H1 (cell line): ENCODE data around the gene MLC1. TPM values are rescaled to one million over a fixed set of nuclear protein-coding genes. Genes with fewer than 3 reads are reported as not detected.
A peak's percentile ranks its signal among the peaks of the same experiment; 100 is the strongest.

Source experiments
- CTCF ChIA-PET: fragments of 300-600 bp; sonication (Branson Sonifier 250); formaldehyde crosslinking; loops from one replicate; lab custom pipeline; 2021; ENCODE audit not compliant: partially characterized antibody; lab: Charles Lee
- POLR2A ChIA-PET: fragments of 300-600 bp; sonication (Branson Sonifier 250); formaldehyde crosslinking; loops from one replicate; lab custom pipeline; 2021; ENCODE audit warnings: inconsistent platforms; ENCODE audit not compliant: partially characterized antibody; lab: Charles Lee
- DNase-seq, 2 experiments: peaks; one replicate each; pipeline versions ENCODE4 v3.0.0 to v3.0.0-alpha.2; 2010 to 2022; ENCODE audit warnings: low spot score in 2 of 2, low read depth in 1 of 2, mixed read lengths in 1 of 2
- FAIRE-seq: peaks from 2 replicates; lab custom pipeline; 2011; peaks lifted over from hg19 to GRCh38; lab: Jason Lieb, UNC
- H2AFZ ChIP-seq: 2 replicates; pipeline ENCODE4 v1.8.1; 2012; ENCODE audit warnings: low read length, inconsistent platforms
- H2AK5ac ChIP-seq: 2 replicates; pipeline ENCODE4 v1.6.1; 2013; ENCODE audit warnings: low read depth, low read length
- H2BK120ac ChIP-seq: replicated peaks from 2 replicates; pipeline ENCODE3; 2013; ENCODE audit warnings: low read depth, low read length, inconsistent platforms
- H2BK12ac ChIP-seq: 2 replicates; pipeline ENCODE4 v1.6.1; 2013; ENCODE audit warnings: low read depth, low read length
- H2BK15ac ChIP-seq: 2 replicates; pipeline ENCODE4 v1.6.1; 2013; ENCODE audit warnings: low read length
- H2BK20ac ChIP-seq: 2 replicates; pipeline ENCODE4 v1.6.1; 2013; ENCODE audit warnings: low read length
- H2BK5ac ChIP-seq: 2 replicates; pipeline ENCODE4 v1.6.1; 2013; ENCODE audit warnings: low read depth, low read length
- H3K14ac ChIP-seq: 2 replicates; pipeline ENCODE4 v1.6.1; 2013; ENCODE audit warnings: inconsistent platforms; ENCODE audit not compliant: insufficient read length
- H3K18ac ChIP-seq: 2 replicates; pipeline ENCODE4 v1.6.1; 2013; ENCODE audit warnings: low read length; ENCODE audit errors: extremely low read depth
- H3K23ac ChIP-seq: 2 replicates; pipeline ENCODE4 v1.6.1; 2013; ENCODE audit warnings: inconsistent platforms; ENCODE audit not compliant: insufficient read length
- H3K23me2 ChIP-seq: 2 replicates; pipeline ENCODE4 v1.6.1; 2013; ENCODE audit warnings: low read depth, low read length
- H3K27ac ChIP-seq: 2 replicates; pipeline ENCODE4 v1.6.1; 2011; ENCODE audit warnings: low read depth, low read length, inconsistent platforms
- H3K27me3 ChIP-seq, 4 experiments: replicated peaks in 1 of 4; 1 replicate in 1 of 4; 2 replicates in 3 of 4; pipeline versions ENCODE4 v1.6.1 to v1.8.1; 2011 to 2013; ENCODE audit warnings: low read length in 3 of 4, mild to moderate bottlenecking in 3 of 4, inconsistent platforms in 2 of 4, mixed read lengths in 2 of 4, moderate library complexity in 1 of 4; ENCODE audit not compliant: control insufficient read depth in 3 of 4, insufficient read depth in 3 of 4; ENCODE audit errors: extremely low read depth in 1 of 4
- H3K36me3 ChIP-seq, 4 experiments: 2 replicates each; pipeline versions ENCODE4 v1.6.1 to v1.8.1; 2011 to 2013; ENCODE audit warnings: mild to moderate bottlenecking in 4 of 4, low read length in 3 of 4, moderate library complexity in 2 of 4, control low read depth in 1 of 4, inconsistent platforms in 1 of 4; ENCODE audit not compliant: insufficient read depth in 4 of 4, control insufficient read depth in 2 of 4
- H3K4ac ChIP-seq: replicated peaks from 2 replicates; pipeline ENCODE3; 2013; ENCODE audit warnings: low read length, low read depth, mixed read lengths, inconsistent platforms; ENCODE audit not compliant: insufficient read length
- H3K4me1 ChIP-seq, 4 experiments: replicated peaks in 1 of 4; 1 replicate in 1 of 4; 2 replicates in 3 of 4; pipeline versions ENCODE4 v1.6.1 to v1.8.1; 2011 to 2013; ENCODE audit warnings: low read length in 3 of 4, inconsistent platforms in 2 of 4, mixed read lengths in 1 of 4; ENCODE audit not compliant: insufficient read depth in 4 of 4, control insufficient read depth in 3 of 4
- H3K4me2 ChIP-seq, 2 experiments: 2 replicates each; pipeline versions ENCODE4 v1.6.1 to v1.8.1; 2011 to 2013; ENCODE audit warnings: low read depth in 2 of 2, low read length in 2 of 2, control low read depth in 1 of 2, inconsistent platforms in 1 of 2, mild to moderate bottlenecking in 1 of 2; ENCODE audit not compliant: insufficient read depth in 1 of 2
- H3K4me3 ChIP-seq, 4 experiments: fragments of 200-600, 300-600 bp in 1 of 4; sonication (generic), shearing (Covaris generic), sonication (Bioruptor Twin) in 1 of 4; 2 replicates each; pipeline versions ENCODE4 v1.5.1 to v1.8.1; 2011 to 2016; ENCODE audit warnings: low read length in 4 of 4, low read depth in 3 of 4, control low read depth in 2 of 4, inconsistent platforms in 2 of 4, mild to moderate bottlenecking in 2 of 4, mixed read lengths in 1 of 4, moderate library complexity in 1 of 4; ENCODE audit not compliant: insufficient read depth in 2 of 4; ENCODE audit errors: extremely low read depth in 1 of 4
- H3K56ac ChIP-seq: replicated peaks from 2 replicates; pipeline ENCODE3; 2013; ENCODE audit warnings: low read depth, mild to moderate bottlenecking, mixed read lengths, low read length, inconsistent platforms; ENCODE audit not compliant: insufficient read length
- H3K79me1 ChIP-seq: 2 replicates; pipeline ENCODE4 v1.6.1; 2013; ENCODE audit warnings: low read depth, low read length, control low read depth
- H3K79me2 ChIP-seq, 2 experiments: 2 replicates each; pipeline versions ENCODE4 v1.6.1 to v1.8.1; 2012 to 2013; ENCODE audit warnings: low read length in 2 of 2, mild to moderate bottlenecking in 2 of 2, inconsistent platforms in 1 of 2; ENCODE audit not compliant: insufficient read depth in 2 of 2, control insufficient read depth in 1 of 2
- H3K9ac ChIP-seq, 4 experiments: replicated peaks in 1 of 4; 1 replicate in 1 of 4; 2 replicates in 3 of 4; pipeline versions ENCODE4 v1.6.1 to v1.8.1; 2011 to 2013; ENCODE audit warnings: low read depth in 3 of 4, low read length in 3 of 4, control low read depth in 2 of 4, mild to moderate bottlenecking in 2 of 4, moderate library complexity in 2 of 4, inconsistent platforms in 1 of 4; ENCODE audit errors: extremely low read depth in 1 of 4
- H3K9me3 ChIP-seq, 2 experiments: 2 replicates each; pipeline versions ENCODE4 v1.6.1 to v1.8.1; 2012 to 2013; ENCODE audit warnings: mild to moderate bottlenecking in 2 of 2, moderate library complexity in 2 of 2, control low read depth in 1 of 2, inconsistent platforms in 1 of 2, low read depth in 1 of 2, low read length in 1 of 2, mixed read lengths in 1 of 2; ENCODE audit not compliant: insufficient read depth in 2 of 2
- H4K20me1 ChIP-seq, 2 experiments: replicated peaks in 1 of 2; 2 replicates each; pipeline versions ENCODE3 to v1.8.1; 2011 to 2013; ENCODE audit warnings: inconsistent platforms in 2 of 2, low read length in 2 of 2, mild to moderate bottlenecking in 1 of 2; ENCODE audit not compliant: insufficient read depth in 2 of 2, control insufficient read depth in 1 of 2
- H4K5ac ChIP-seq: 2 replicates; pipeline ENCODE4 v1.6.1; 2013; ENCODE audit warnings: low read length, low read depth, mixed read lengths, inconsistent platforms; ENCODE audit not compliant: insufficient read length
- H4K8ac ChIP-seq: 2 replicates; pipeline ENCODE4 v1.8.0; 2013; ENCODE audit warnings: mild to moderate bottlenecking, moderate library complexity, low read length, inconsistent platforms; ENCODE audit not compliant: insufficient read depth; ENCODE audit errors: extremely low read depth
- H4K91ac ChIP-seq: replicated peaks from 2 replicates; pipeline ENCODE3; 2013; ENCODE audit warnings: low read length, mixed read lengths, inconsistent platforms; ENCODE audit not compliant: insufficient read length
- HDAC6 ChIP-seq: IDR thresholded peaks from one replicate; pipeline ENCODE4 v1.7.1; 2012; ENCODE audit warnings: low read depth, mild to moderate bottlenecking, inconsistent platforms, low read length, moderate library complexity
- POLR2AphosphoS5 ChIP-seq: IDR thresholded peaks from 2 replicates; pipeline ENCODE4 v1.6.1; 2011; ENCODE audit warnings: low read depth, low read length
- RAD21 ChIP-seq, 2 experiments: IDR thresholded peaks in 1 of 2; conservative IDR thresholded peaks in 1 of 2; 2 replicates each; pipeline ENCODE4 v1.6.1; 2011; ENCODE audit warnings: low read depth in 2 of 2, low read length in 2 of 2, improper control_type of control experiment in 1 of 2, inconsistent platforms in 1 of 2, mild to moderate bottlenecking in 1 of 2, moderate library complexity in 1 of 2
- ZNF274 ChIP-seq: IDR thresholded peaks from 2 replicates; pipeline ENCODE4 v1.7.0; 2012; ENCODE audit warnings: low read length, borderline replicate concordance; ENCODE audit errors: extremely low read depth
- WGBS, 2 experiments: shearing (Covaris generic) in 1 of 2; methylation state at CpG; one replicate each; pipeline versions ENCODE4 v1.1.6 to v1.1.7; 2013 to 2015; ENCODE audit warnings: low lambda C conversion rate in 2 of 2, mixed read lengths in 2 of 2, inconsistent platforms in 1 of 2, low coverage in 1 of 2, missing lambda C conversion rate in 1 of 2; ENCODE audit not compliant: insufficient replicate concordance in 2 of 2, insufficient coverage in 1 of 2, insufficient read length in 1 of 2; ENCODE audit errors: extremely low coverage in 1 of 2, missing lambda C conversion rate in 1 of 2; 5-methylcytosine and 5-hydroxymethylcytosine counted together
- polyA plus RNA-seq, 7 experiments: library from polyadenylated mRNA; depleted of rRNA in 3 of 7; stranded (reverse) in 5 of 7; unstranded in 2 of 7; fragments of >200 nt in 5 of 7; fragments of 200-250 nt in 2 of 7; gene quantifications; 1 replicate in 5 of 7; 2 replicates in 1 of 7; 4 replicates in 1 of 7; pipeline versions ENCODE4 v1.2.1 to v1.2.3, GENCODE V29; 2011 to 2013; ENCODE audit warnings: missing spikeins in 2 of 7, mixed read lengths in 2 of 7
- total RNA-seq: library from RNA; stranded (reverse); fragmentation: NEBNext Ultra II Directional; extraction: Animal tissue kit (Norgen Biotek cat#: 25700); gene quantifications from 2 replicates; pipeline ENCODE4 v1.2.1, GENCODE V29; 2021
- TF ChIP-seq, protein P1 (sequence below), 3 experiments: IDR thresholded peaks; 1 replicate in 2 of 3; 2 replicates in 1 of 3; pipeline versions ENCODE4 v1.5.1 to v1.6.1; 2011; ENCODE audit warnings: low read length in 3 of 3, mild to moderate bottlenecking in 3 of 3, inconsistent platforms in 2 of 3, low read depth in 1 of 3, moderate library complexity in 1 of 3; ENCODE audit not compliant: insufficient read depth in 1 of 3; ENCODE audit errors: control extremely low read depth in 1 of 3

Gene MLC1
- total and polyA plus RNA-seq, 2 of the 8 experiments (the other 6 are each of a cell fraction or from before 2014, with no cell fraction given) = 0.20 TPM; not detected in 1

DNA sequence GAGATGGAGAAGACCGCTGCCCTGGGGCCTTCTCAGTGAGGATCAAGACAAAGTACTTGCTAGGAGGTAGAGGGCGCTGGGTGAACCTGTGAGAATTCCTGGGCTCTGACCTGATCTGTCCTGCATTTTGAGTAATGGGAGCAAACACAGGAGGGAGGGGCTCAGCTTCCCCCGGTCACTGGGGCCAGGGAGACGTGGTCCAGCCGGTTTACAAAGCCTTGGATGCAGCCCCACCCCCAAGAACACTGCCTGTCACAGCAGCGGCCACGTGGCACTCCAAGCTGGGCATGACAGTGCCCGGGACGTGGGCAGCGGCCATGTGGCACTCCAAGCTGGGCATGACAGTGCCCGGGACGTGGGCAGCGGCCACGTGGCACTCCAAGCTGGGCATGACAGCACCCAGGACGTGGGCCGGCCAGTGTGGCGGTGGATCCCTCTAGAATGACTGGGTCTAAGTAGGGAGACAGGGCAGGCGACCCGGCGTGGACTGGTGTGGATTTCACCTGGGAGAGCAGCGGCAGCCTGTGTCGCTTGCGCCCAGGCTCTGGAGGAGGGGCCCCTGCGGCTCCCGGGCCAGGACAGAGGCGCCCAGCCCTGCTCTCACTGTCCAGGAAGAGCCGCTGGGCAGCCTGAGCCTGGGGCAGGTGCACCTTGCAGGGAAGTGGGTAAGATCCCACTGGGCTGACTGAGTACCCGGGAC, 24.6 kb downstream of the MLC1 start:
- DNase-seq (no peak), FAIRE-seq (no peak)
- H3K4me1 ChIP-seq = peaks cover 0 to 11% (median 2%) of the 10 kb centered on the region in 4 experiments; a peak in 4 of 7 replicates
- H4K8ac ChIP-seq = no peak overlapping the region; the same call in 1 of the 2 replicates
- peak overlapping the region in 1 of 2 experiments; percentile 13; a peak in 2 of 4 replicates for H3K4me2 ChIP-seq
- no peak overlapping the region for H2BK5ac ChIP-seq
- no peak overlapping the region for H3K23ac ChIP-seq
- H2BK20ac ChIP-seq = no peak overlapping the region
- H3K4ac ChIP-seq = no peak overlapping the region
- no peak overlapping the region; a peak in 1 of 7 replicates for H3K9ac ChIP-seq
- no peaks in the 10 kb centered on the region for H3K79me2 ChIP-seq
- H3K9me3 ChIP-seq = no peaks in the 10 kb centered on the region
- H2BK120ac ChIP-seq = no peak overlapping the region
- no peak overlapping the region for H3K4me3 ChIP-seq
- peaks cover 15% of the 10 kb centered on the region; the same call in 1 of the 2 replicates for H3K23me2 ChIP-seq
- H3K27me3 ChIP-seq = peaks cover 8 to 20% (median 11%) of the 10 kb centered on the region in 4 experiments
- ChIA-PET POLR2A (no interaction called here), CTCF (interaction anchor here (0.5 to 2.9 kb wide), 13 partner anchors 8 to 435 kb away, joined by 3 to 10 read pairs (median 4); no protein-coding TSS in a partner anchor)
- H3K56ac ChIP-seq = no peak overlapping the region
- H3K27ac ChIP-seq = no peak overlapping the region
- H3K14ac ChIP-seq = no peak overlapping the region
- no peak overlapping the region for H2AFZ ChIP-seq
- H2AK5ac ChIP-seq = no peak overlapping the region
- peak in 1 of 2 experiments; percentile 35; a peak in 2 of 4 replicates for TF ChIP-seq RAD21 (IDR thresholded peaks at IDR 0.05 in 1 of 2, conservative IDR thresholded peaks at IDR 0.05 in 1 of 2; ENCODE audit: low read depth in 2 of 2, low read length in 2 of 2)
- TF ChIP-seq ZNF274 = no peak
- no peak for TF ChIP-seq HDAC6
- TF ChIP-seq, protein P1, sequence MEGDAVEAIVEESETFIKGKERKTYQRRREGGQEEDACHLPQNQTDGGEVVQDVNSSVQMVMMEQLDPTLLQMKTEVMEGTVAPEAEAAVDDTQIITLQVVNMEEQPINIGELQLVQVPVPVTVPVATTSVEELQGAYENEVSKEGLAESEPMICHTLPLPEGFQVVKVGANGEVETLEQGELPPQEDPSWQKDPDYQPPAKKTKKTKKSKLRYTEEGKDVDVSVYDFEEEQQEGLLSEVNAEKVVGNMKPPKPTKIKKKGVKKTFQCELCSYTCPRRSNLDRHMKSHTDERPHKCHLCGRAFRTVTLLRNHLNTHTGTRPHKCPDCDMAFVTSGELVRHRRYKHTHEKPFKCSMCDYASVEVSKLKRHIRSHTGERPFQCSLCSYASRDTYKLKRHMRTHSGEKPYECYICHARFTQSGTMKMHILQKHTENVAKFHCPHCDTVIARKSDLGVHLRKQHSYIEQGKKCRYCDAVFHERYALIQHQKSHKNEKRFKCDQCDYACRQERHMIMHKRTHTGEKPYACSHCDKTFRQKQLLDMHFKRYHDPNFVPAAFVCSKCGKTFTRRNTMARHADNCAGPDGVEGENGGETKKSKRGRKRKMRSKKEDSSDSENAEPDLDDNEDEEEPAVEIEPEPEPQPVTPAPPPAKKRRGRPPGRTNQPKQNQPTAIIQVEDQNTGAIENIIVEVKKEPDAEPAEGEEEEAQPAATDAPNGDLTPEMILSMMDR (IDR thresholded peaks at IDR 0.05; ENCODE audit: control extremely low read depth in 1 of 3, insufficient read depth in 1 of 3, low read depth in 1 of 3, low read length in 3 of 3) = peak in 2 of 3 experiments; percentile 9 to 16; a peak in 3 of 4 replicates
- no peak for TF ChIP-seq POLR2AphosphoS5
- no peaks in the 10 kb centered on the region for H3K36me3 ChIP-seq
- no peak overlapping the region for H2BK12ac ChIP-seq
- H4K5ac ChIP-seq = no peak overlapping the region
- H3K18ac ChIP-seq = no peak overlapping the region
- H2BK15ac ChIP-seq = no peak overlapping the region
- H4K91ac ChIP-seq = no peak overlapping the region
- WGBS, 2 experiments = 88% methylated on average over 23 of the region's 28 CpGs; no CpG with 5 or more reads in 1 of the 2 experiments
- no peaks in the 10 kb centered on the region for H4K20me1 ChIP-seq
- no peaks in the 10 kb centered on the region for H3K79me1 ChIP-seq
